H1 (cell line): ENCODE data around the gene PTS. TPM values are rescaled to one million over a fixed set of nuclear protein-coding genes. Genes with fewer than 3 reads are reported as not detected.

Experiments
- BRCA1 ChIP-seq: IDR thresholded peaks from 2 replicates; pipeline ENCODE4 v1.6.1; 2012; ENCODE audit warnings: low read depth, low read length, improper control_type of control experiment
- CEBPB ChIP-seq: IDR thresholded peaks from 2 replicates; pipeline ENCODE4 v1.6.1; 2012; ENCODE audit warnings: low read depth, low read length
- CHD2 ChIP-seq: IDR thresholded peaks from 2 replicates; pipeline ENCODE4 v1.6.1; 2012; ENCODE audit warnings: low read length, improper control_type of control experiment
- CHD7 ChIP-seq: fragments of 300-600 bp; sonication (generic); IDR thresholded peaks from 2 replicates; pipeline ENCODE4 v1.7.1; 2012; ENCODE audit warnings: low read length, moderate library complexity, mild to moderate bottlenecking, inconsistent platforms; ENCODE audit not compliant: insufficient replicate concordance
- FOSL1 ChIP-seq: IDR thresholded peaks from 2 replicates; pipeline ENCODE4 v1.6.1; 2011; ENCODE audit warnings: mild to moderate bottlenecking, low read depth, low read length, moderate library complexity; ENCODE audit not compliant: insufficient read depth
- GABPA ChIP-seq: IDR thresholded peaks from 2 replicates; pipeline ENCODE4 v1.6.1; 2011; ENCODE audit warnings: mild to moderate bottlenecking, low read length, moderate library complexity, borderline replicate concordance; ENCODE audit not compliant: insufficient read depth
- KDM1A ChIP-seq: fragments of 200-600, 300-600 bp; sonication (generic); IDR thresholded peaks from 2 replicates; pipeline ENCODE4 v1.7.1; 2016; ENCODE audit warnings: mild to moderate bottlenecking, low read length, borderline replicate concordance
- MAFK ChIP-seq: IDR thresholded peaks from 2 replicates; pipeline ENCODE4 v1.6.1; 2012; ENCODE audit warnings: low read depth, mild to moderate bottlenecking, improper control_type of control experiment, low read length
- POU5F1 ChIP-seq: IDR thresholded peaks from 2 replicates; pipeline ENCODE4 v1.6.1; 2011; ENCODE audit warnings: low read depth, mild to moderate bottlenecking, low read length, moderate library complexity
- RBBP5 ChIP-seq: IDR thresholded peaks from 2 replicates; pipeline ENCODE4 v1.7.1; 2012; ENCODE audit warnings: low read depth, mild to moderate bottlenecking, inconsistent platforms, low read length, moderate library complexity, borderline replicate concordance
- TCF12 ChIP-seq: IDR thresholded peaks from 2 replicates; pipeline ENCODE4 v1.6.1; 2011; ENCODE audit warnings: low read depth, mild to moderate bottlenecking, low read length
- YY1 ChIP-seq: IDR thresholded peaks from 2 replicates; pipeline ENCODE4 v1.6.1; 2011; ENCODE audit warnings: low read depth, mild to moderate bottlenecking, low read length
- polyA plus RNA-seq, 7 experiments: library from polyadenylated mRNA; depleted of rRNA in 3 of 7; stranded (reverse) in 5 of 7; unstranded in 2 of 7; fragments of >200 nt in 5 of 7; fragments of 200-250 nt in 2 of 7; gene quantifications; 1 replicate in 5 of 7; 2 replicates in 1 of 7; 4 replicates in 1 of 7; pipeline versions ENCODE4 v1.2.1 to v1.2.3, GENCODE V29; 2011 to 2013; ENCODE audit warnings: missing spikeins in 2 of 7, mixed read lengths in 2 of 7
- total RNA-seq: library from RNA; stranded (reverse); fragmentation: NEBNext Ultra II Directional; extraction: Animal tissue kit (Norgen Biotek cat#: 25700); gene quantifications from 2 replicates; pipeline ENCODE4 v1.2.1, GENCODE V29; 2021

PTS gene
- total and polyA plus RNA-seq, 2 of the 8 experiments (the other 6 are each of a cell fraction or from before 2014, with no cell fraction given), result 18.3 to 25.9 TPM

GRCh38 chr11:112266410-112266778 is 40.2 kb downstream of the PTS start (continued):
- TF ChIP-seq CHD7 (no peak), YY1 (no peak), CEBPB (no peak), POU5F1 (no peak), FOSL1 (no peak), GABPA (no peak), BRCA1 (no peak), RBBP5 (no peak), TCF12 (no peak), KDM1A (no peak), CHD2 (no peak), MAFK (no peak)
